Naive thymus-derived CD4-positive, alpha-beta T cell (primary cell): ENCODE results near the gene RIPK3. TPM values are rescaled to one million over a fixed set of nuclear protein-coding genes. Genes with fewer than 3 reads are reported as not detected.

ENCODE experiments used
- ATAC-seq: fragments of 150-1000 bp; cut with Tn5 transposase; 2 replicates; pipeline ENCODE4 v1.10.0; 2021; ENCODE audit warnings: mild to moderate bottlenecking, moderate library complexity
- CTCF ChIA-PET: fragments of 350-600 bp; sonication (Branson Sonifier 250); formaldehyde crosslinking; loops from one replicate; lab custom pipeline; 2021; ENCODE audit warnings: antibody characterized with exemption; lab: Charles Lee
- POLR2A ChIA-PET: fragments of 350-600 bp; sonication (Branson Sonifier 250); formaldehyde crosslinking; loops from one replicate; lab custom pipeline; 2021; ENCODE audit warnings: antibody characterized with exemption, inconsistent platforms; lab: Charles Lee
- DNase-seq, 9 donors: peaks; one replicate each; pipeline versions ENCODE4 v3.0.0 to v3.0.0-alpha.2; 2020 to 2022; ENCODE audit warnings: mixed read lengths in 1 of 9
- H3K27ac ChIP-seq: one replicate; pipeline ENCODE4 v1.7.0; 2013; ENCODE audit warnings: mild to moderate bottlenecking, low read depth, low read length, moderate library complexity
- H3K27me3 ChIP-seq, 2 donors: one replicate each; pipeline ENCODE4 v1.7.0; 2013; ENCODE audit warnings: low read length in 2 of 2, mild to moderate bottlenecking in 2 of 2, moderate library complexity in 2 of 2; ENCODE audit not compliant: control insufficient read depth in 2 of 2, insufficient read depth in 2 of 2
- H3K36me3 ChIP-seq, 3 experiments: 1 replicate in 2 of 3; 2 replicates in 1 of 3; pipeline ENCODE4 v1.7.0; 2013; ENCODE audit warnings: low read length in 3 of 3, mild to moderate bottlenecking in 3 of 3, moderate library complexity in 1 of 3; ENCODE audit not compliant: insufficient read depth in 3 of 3, control insufficient read depth in 2 of 3
- H3K4me1 ChIP-seq, 2 donors: one replicate each; pipeline ENCODE4 v1.7.0; 2013; ENCODE audit warnings: low read length in 2 of 2, mild to moderate bottlenecking in 2 of 2, moderate library complexity in 1 of 2; ENCODE audit not compliant: control insufficient read depth in 2 of 2, insufficient read depth in 2 of 2
- H3K4me3 ChIP-seq: 2 replicates; pipeline ENCODE4 v1.7.0; 2013; ENCODE audit warnings: mild to moderate bottlenecking, low read length
- H3K9me3 ChIP-seq, 3 experiments: 1 replicate in 2 of 3; 2 replicates in 1 of 3; pipeline ENCODE4 v1.7.0; 2013; ENCODE audit warnings: low read length in 3 of 3; ENCODE audit not compliant: control insufficient read depth in 2 of 3
- H3K27ac Mint-ChIP-seq, 9 donors: one replicate each; pipeline ENCODE4 v1.8.0; 2020 to 2022; ENCODE audit warnings: mixed read lengths in 9 of 9, mild to moderate bottlenecking in 8 of 9, moderate library complexity in 5 of 9, inconsistent platforms in 2 of 9
- H3K27me3 Mint-ChIP-seq, 5 donors: one replicate each; pipeline ENCODE4 v1.8.0; 2021 to 2022; ENCODE audit warnings: mixed read lengths in 5 of 5, mild to moderate bottlenecking in 1 of 5
- H3K36me3 Mint-ChIP-seq, 5 donors: one replicate each; pipeline ENCODE4 v1.8.0; 2020 to 2022; ENCODE audit warnings: mixed read lengths in 5 of 5, mild to moderate bottlenecking in 3 of 5, inconsistent platforms in 1 of 5
- H3K4me1 Mint-ChIP-seq, 7 donors: one replicate each; pipeline ENCODE4 v1.8.0; 2020 to 2022; ENCODE audit warnings: mixed read lengths in 7 of 7, mild to moderate bottlenecking in 3 of 7, inconsistent platforms in 1 of 7
- H3K4me3 Mint-ChIP-seq, 10 donors: one replicate each; pipeline ENCODE4 v1.8.0; 2020 to 2022; ENCODE audit warnings: mild to moderate bottlenecking in 10 of 10, mixed read lengths in 10 of 10, moderate library complexity in 6 of 10, inconsistent platforms in 2 of 10
- H3K9me3 Mint-ChIP-seq, 11 donors: one replicate each; pipeline ENCODE4 v1.8.0; 2020 to 2022; ENCODE audit warnings: mixed read lengths in 11 of 11, mild to moderate bottlenecking in 4 of 11, inconsistent platforms in 1 of 11, moderate library complexity in 1 of 11
- intact Hi-C, 2 donors: fragments of 100-400 bp; cut with micrococcal nuclease; formaldehyde crosslinking; loops; one replicate each; pipeline ENCODE4 v1.15.1; 2023
- polyA plus RNA-seq, 2 donors: library from polyadenylated mRNA; unstranded; fragments of 300-500 nt; fragmentation: Illumina TruSeq; gene quantifications; one replicate each; pipeline ENCODE4 v1.2.3, GENCODE V29; 2021
- total RNA-seq, 6 experiments: library from RNA in 5 of 6; stranded (reverse) in 5 of 6; gene quantifications; 1 replicate in 5 of 6; 2 replicates in 1 of 6; pipeline ENCODE4 v1.2.3 and lab custom pipeline; 2021 to 2026

RIPK3 gene
- total and polyA plus RNA-seq, 7 experiments from 2014 or later: 8.2 to 47.5 (median 33.0) TPM

DNA sequence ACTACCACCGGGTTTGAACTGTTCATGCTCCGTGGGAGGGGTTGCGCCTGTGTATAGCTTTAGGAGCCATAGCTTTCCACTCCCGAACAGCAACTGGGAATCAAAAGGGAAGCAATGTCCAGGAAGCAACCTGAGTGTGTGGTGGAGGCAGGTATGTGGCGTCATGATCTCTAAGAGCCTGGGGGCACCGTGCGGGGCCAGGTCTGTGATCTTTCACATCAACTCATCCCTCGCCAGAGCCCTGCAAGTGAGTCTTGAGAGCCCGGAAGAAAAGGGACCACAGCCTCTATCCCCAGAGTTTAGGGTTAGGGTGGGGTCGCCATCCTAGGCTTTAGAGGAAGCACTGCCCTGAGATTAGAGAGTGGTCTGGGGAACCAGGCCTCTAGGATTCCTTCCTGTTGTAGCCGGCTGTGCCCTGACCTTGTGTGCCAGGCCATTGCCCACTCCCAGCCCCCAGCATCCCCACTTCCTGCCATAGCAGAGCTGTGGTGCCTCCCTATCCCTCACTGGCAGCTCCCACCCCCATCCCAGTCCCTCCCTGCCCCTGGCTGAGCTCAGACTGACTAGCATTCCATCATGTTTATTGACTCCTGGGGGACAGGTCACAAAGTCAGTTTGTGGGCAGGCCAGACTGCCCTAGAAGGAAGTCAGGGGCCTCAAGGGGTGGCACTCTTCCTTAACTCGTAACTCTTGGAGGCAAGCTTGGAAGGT is 4.2 kb downstream of the RIPK3 start:
- Mint-ChIP-seq H3K27me3 (peaks cover 7 to 46% (median 17%) of the 10 kb centered on the region in 5 donors), H3K4me3 (peak overlapping the region in 9 of 10 donors; percentile 22 to 94 (median 58)), H3K27ac (no peak overlapping the region), H3K4me1 (peaks cover 32 to 67% (median 51%) of the 10 kb centered on the region in 7 donors), H3K9me3 (peaks cover 0 to 5% (median 0%) of the 10 kb centered on the region in 11 donors), H3K36me3 (peaks cover 0 to 32% (median 12%) of the 10 kb centered on the region in 5 donors)
- Histone ChIP-seq H3K36me3 (peaks cover 0 to 30% (median 0%) of the 10 kb centered on the region in 3 experiments), H3K27me3 (peaks cover 7 to 13% of the 10 kb centered on the region in 2 donors), H3K27ac (no peak overlapping the region), H3K4me1 (peaks cover 48 to 55% of the 10 kb centered on the region in 2 donors), H3K4me3 (no peak overlapping the region), H3K9me3 (no peaks in the 10 kb centered on the region)
- ChIA-PET POLR2A (interaction anchor here (0.8 to 16.5 kb wide), 4 partner anchors 31 to 106 kb away, joined by 3 to 293 read pairs (median 3); partner anchors contain the start of genes CBLN3, KHNYN and TINF2), CTCF (interaction anchor here (0.8 to 15.8 kb wide), 3 partner anchors 10 to 99 kb away, joined by 3 to 317 read pairs (median 5); partner anchors contain the start of genes CBLN3 and KHNYN)
- intact Hi-C loops: no loop called here
- no peak for DNase-seq
- no peak for ATAC-seq

DNA sequence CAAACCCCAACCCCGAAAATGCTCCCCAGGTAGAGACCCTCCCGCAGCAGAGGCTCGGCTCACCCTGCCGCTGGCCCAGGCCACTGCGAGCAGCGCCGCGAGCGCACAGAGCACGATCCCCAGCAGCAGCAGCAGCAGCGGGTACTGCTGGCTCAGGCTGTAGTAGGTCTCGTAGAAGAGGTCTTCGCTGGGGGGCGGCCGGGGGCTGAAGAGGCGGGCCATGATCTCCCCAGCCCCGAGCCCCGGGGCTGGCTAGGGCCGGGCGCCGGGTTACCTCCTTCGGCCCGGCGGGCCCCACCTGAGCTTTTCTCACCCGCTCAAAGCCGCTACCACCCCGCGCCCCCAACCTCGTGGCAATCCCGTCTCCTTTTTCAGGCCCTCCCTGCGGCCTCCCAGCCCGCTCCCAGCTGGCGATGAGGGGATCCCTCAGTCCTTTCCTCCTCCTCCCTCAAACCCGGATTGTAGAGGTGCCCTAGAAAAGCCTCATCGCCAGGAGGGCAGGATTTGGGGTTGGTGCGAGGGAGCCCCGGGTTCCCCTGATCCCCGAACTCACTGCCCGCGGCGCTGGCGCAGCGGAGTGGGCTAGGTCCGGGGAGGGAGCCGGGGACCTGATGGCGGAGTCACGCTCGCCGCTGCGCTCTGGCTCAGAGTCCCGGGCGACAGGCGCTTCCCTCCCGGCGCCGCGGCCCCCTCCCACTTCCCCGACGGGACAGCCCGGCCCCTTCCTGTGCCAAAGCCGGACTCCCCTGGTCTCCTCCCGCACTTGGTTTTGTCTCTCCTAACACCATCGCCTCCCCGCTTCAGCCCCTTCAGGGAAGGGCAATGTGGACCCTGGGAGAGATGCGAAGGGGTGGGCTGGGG is 5.1 kb downstream of the RIPK3 start, which contains the start of gene ADCY4:
ADCY4 (minus strand) TSS at position 641 of the 861 bp plus-strand sequence; CDS start at position 222, 419 bp downstream.
- ATAC-seq (no peak), DNase-seq (peak in 3 of 9 donors; percentile 31 to 41 (median 40))
- peaks cover 0 to 30% (median 0%) of the 10 kb centered on the region in 3 experiments for H3K36me3 ChIP-seq
- Mint-ChIP-seq H3K27ac (no peak within 1 kb of the TSS), H3K4me1 (peaks cover 25 to 60% (median 52%) of the 10 kb centered on the region in 7 donors), H3K36me3 (peaks cover 0 to 32% (median 12%) of the 10 kb centered on the region in 5 donors), H3K27me3 (peaks cover 9 to 46% (median 17%) of the 10 kb centered on the region in 5 donors), H3K9me3 (peaks cover 0 to 5% (median 0%) of the 10 kb centered on the region in 11 donors), H3K4me3 (peak within 1 kb of the TSS; percentile 18 to 94 (median 60))
- H3K4me1 ChIP-seq: peaks cover 43 to 56% of the 10 kb centered on the region in 2 donors
- intact Hi-C loops: no loop called here
- ChIA-PET CTCF (interaction anchor here (2.8 to 15.8 kb wide), 3 partner anchors 64 to 100 kb away, joined by 9 to 317 read pairs (median 23); partner anchors contain the start of genes CBLN3, KHNYN, RABGGTA and TINF2), POLR2A (interaction anchor here (0.8 to 16.5 kb wide), 3 partner anchors 23 to 96 kb away, joined by 3 to 293 read pairs (median 19); partner anchors contain the start of genes CBLN3, KHNYN, LTB4R and LTB4R2)
- H3K27ac ChIP-seq: no peak within 1 kb of the TSS
- peak within 1 kb of the TSS; percentile 52 for H3K4me3 ChIP-seq
- H3K9me3 ChIP-seq: no peaks in the 10 kb centered on the region
- peaks cover 7 to 13% of the 10 kb centered on the region in 2 donors for H3K27me3 ChIP-seq

DNA sequence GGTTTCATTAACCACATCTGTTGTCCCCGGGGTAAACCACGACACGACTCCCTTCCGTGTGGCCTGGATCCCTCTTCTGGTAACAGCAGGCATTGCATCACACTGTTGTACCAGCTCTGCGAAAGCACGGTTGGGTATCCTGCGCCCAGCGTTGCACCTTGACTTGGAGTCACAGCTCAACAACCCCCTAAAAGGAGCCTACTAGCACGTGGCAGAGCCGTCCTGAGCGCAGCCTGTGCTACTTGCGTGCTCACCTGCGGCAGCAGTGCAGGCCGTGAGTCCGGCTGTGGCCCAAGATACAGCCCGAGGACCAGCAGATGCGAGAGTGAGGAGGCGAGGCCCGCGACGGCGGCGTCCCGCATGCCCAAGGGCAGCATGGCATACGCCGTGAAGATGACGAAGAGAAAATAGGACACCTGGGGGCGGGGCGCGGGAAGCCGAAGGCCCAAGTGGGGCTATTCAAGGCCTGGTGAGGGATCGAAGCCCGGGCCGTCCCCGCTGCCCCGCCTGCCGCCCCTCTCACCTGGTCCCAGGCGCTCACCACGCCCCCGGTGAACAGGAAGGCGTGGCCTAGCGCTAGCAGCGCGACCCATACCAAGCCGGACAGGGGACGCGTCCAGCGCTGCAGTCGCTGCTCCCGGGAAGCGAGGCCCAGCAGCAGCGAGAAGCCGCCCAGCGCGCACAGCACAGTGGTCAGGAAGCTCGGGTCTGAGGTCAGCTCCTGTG is 7.4 kb downstream of the RIPK3 start:
- intact Hi-C loops: loop anchor here (1.0 to 2.0 kb wide), 13 partner anchors 8 to 342 kb away; partner anchors contain the start of genes RABGGTA (in 2 of the 2), TINF2 (in 2 of the 2), CHMP4A (in 1 of the 2) and DCAF11 (in 1 of the 2)
- peak; percentile 56 to 93 (median 87) for DNase-seq
- H3K4me3 ChIP-seq: peak overlapping the region; percentile 43
- peaks cover 7 to 13% of the 10 kb centered on the region in 2 donors for H3K27me3 ChIP-seq
- ChIA-PET POLR2A (interaction anchor here (0.6 to 16.5 kb wide), 12 partner anchors 8 to 145 kb away, joined by 3 to 293 read pairs (median 4); partner anchors contain the start of genes CBLN3, CIDEB, KHNYN and LTB4R), CTCF (interaction anchor here (0.6 to 15.8 kb wide), 20 partner anchors 9 to 274 kb away, joined by 3 to 317 read pairs (median 4); partner anchors contain the start of genes CBLN3, CIDEB, DHRS1 and KHNYN)
- peaks cover 9 to 46% (median 17%) of the 10 kb centered on the region in 5 donors for H3K27me3 Mint-ChIP-seq
- no peak overlapping the region for H3K27ac ChIP-seq
- no peaks in the 10 kb centered on the region for H3K9me3 ChIP-seq
- peaks cover 37 to 59% of the 10 kb centered on the region in 2 donors for H3K4me1 ChIP-seq
- H3K36me3 ChIP-seq: peaks cover 0 to 18% (median 0%) of the 10 kb centered on the region in 3 experiments
- peak overlapping the region; percentile 66 to 94 (median 83) for H3K4me3 Mint-ChIP-seq
- H3K9me3 Mint-ChIP-seq: peaks cover 0 to 5% (median 0%) of the 10 kb centered on the region in 11 donors
- H3K27ac Mint-ChIP-seq: peak overlapping the region; percentile 57 to 93 (median 84)
- H3K4me1 Mint-ChIP-seq: peaks cover 25 to 62% (median 40%) of the 10 kb centered on the region in 7 donors
- peaks cover 0 to 21% (median 12%) of the 10 kb centered on the region in 5 donors for H3K36me3 Mint-ChIP-seq
- ATAC-seq: peak; percentile 90

DNA sequence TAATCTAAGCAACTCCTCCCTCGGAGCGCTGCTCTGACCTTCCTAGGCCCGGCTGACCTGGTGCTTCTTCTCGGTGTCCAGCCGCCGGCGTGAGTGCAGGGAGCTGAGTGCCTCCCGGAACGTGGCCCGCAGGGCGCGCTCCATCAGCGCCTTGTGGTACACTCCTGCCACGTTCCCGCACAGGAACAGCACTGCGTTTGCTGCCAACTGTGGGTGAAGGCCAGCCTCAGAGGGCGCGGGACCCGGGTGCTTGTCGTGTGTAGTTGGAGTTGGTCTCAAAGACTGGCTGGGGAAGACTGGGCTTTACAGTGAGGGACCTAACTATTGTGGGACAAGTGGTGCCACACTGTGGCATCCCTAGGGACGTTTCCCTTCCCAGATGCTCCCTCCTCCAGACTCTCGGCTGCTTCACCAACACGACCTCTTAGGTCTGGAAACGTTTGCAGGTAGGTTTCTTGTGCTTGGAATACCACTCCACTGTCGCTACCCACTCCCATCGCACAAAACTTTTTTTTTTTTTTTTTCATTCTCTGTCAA is 8.0 kb downstream of the RIPK3 start:
- ATAC-seq: no peak
- Histone ChIP-seq H3K27ac (no peak overlapping the region), H3K9me3 (no peaks in the 10 kb centered on the region), H3K36me3 (peaks cover 0 to 11% (median 0%) of the 10 kb centered on the region in 3 experiments), H3K4me1 (peaks cover 41 to 64% of the 10 kb centered on the region in 2 donors), H3K4me3 (peak overlapping the region; percentile 11), H3K27me3 (peaks cover 7 to 13% of the 10 kb centered on the region in 2 donors)
- Mint-ChIP-seq H3K27me3 (peaks cover 9 to 46% (median 17%) of the 10 kb centered on the region in 5 donors), H3K4me1 (peaks cover 30 to 67% (median 45%) of the 10 kb centered on the region in 7 donors), H3K27ac (peak overlapping the region; percentile 57 to 93 (median 84)), H3K4me3 (peak overlapping the region; percentile 66 to 94 (median 83)), H3K9me3 (peaks cover 0 to 5% (median 0%) of the 10 kb centered on the region in 11 donors), H3K36me3 (peaks cover 0 to 16% (median 12%) of the 10 kb centered on the region in 5 donors)
- DNase-seq: no peak
- intact Hi-C loops: loop anchor here (1.0 to 2.0 kb wide), 13 partner anchors 9 to 343 kb away; partner anchors contain the start of genes RABGGTA (in 2 of the 2), TINF2 (in 2 of the 2), CHMP4A (in 1 of the 2) and DCAF11 (in 1 of the 2)
- CTCF ChIA-PET: interaction anchor here (0.6 to 15.8 kb wide), 17 partner anchors 8 to 274 kb away, joined by 3 to 317 read pairs (median 4); partner anchors contain the start of genes CBLN3, CIDEB, DHRS1 and KHNYN
- POLR2A ChIA-PET: interaction anchor here (0.5 to 16.5 kb wide), 10 partner anchors 8 to 144 kb away, joined by 3 to 293 read pairs (median 6); partner anchors contain the start of genes CBLN3, KHNYN, LTB4R and LTB4R2
